GF-D8 (cell line): Measurements from ENCODE around the gene MAL.

Source experiments
- DNase-seq: peaks from one replicate; lab custom pipeline; 2025; lab: John Stamatoyannopoulos, UW

MAL gene

GRCh38 chr2:95048825-95049682 lies 23.5 kb downstream of the MAL start:
- DNase-seq, result no peak

- no peak for DNase-seq
These were observed 24.1 kb downstream of the MAL start for GRCh38 chr2:95049683-95049955.

DNA sequence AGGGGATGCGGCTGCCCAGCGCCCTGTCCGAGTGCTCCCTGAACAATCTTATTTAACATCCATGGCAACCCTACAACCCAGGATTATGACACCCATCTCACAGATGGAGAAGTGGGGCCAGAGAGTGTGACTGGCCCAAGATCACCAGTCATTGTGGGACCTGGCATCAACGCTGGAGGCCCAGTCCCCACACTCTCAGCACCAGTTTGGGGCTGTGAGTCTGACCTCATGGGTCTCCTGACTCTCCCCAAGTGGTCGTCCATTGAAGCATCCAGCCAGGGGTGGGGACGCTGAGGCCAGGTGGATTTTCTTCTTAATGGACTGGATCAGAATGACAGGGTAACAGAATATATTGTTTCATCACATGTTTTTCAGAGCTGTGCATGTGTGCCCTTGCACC lies 24.5 kb downstream of the MAL start:
- DNase-seq, result no peak

GRCh38 chr2:95050385-95051300 lies 25.1 kb downstream of the MAL start:
- DNase-seq, result no peak

DNA sequence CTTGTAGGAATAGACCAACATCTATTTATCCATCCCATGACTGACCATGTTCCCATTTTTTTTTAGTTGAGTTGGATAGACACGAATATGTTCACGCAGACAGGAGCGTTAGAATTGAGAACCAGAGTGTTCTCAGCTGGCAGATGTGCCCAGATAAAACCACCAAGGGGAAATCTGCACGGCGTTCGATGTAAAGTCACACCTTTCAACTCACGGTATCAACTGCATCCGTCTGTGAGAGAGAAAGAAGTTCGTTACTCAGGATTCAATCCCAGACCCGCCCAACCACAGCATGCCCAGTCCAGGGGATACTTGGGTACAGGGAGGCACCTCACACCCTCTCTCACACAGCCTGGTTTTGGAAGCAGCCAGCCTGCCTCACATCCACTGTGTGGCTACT lies 26.1 kb downstream of the MAL start:
- no peak for DNase-seq

- DNase-seq, result no peak
These were observed 26.8 kb downstream of the MAL start for GRCh38 chr2:95052307-95052706.

DNA sequence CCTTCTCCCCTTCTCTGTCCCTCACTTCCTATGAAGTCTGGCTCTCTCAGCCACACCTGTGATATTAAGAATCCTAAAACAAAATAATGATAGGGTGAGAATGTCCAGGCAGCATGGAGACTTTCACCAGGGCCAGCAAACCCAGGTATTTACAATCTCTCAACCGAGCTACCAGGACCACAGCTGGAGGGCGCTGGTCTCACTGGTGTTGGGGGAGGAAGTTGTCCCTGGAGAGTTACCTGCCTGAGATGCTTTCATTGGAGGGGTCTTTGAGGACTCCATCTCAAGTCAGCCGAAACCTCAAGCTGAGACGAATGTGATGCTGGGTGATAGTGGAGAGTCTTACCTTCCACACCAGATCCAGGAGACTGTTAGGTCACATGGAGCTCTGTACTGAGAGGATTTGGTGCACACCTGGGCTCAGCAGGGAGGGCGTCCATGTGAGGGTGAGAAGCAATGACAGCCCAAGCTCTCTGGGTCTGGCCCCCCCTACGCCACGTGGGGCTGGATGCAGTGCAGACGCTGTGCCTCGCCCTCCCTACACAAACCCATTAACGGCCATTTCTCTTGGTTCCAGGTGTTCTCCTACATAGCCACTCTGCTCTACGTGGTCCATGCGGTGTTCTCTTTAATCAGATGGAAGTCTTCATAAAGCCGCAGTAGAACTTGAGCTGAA lies 27.4 kb downstream of the MAL start:
- DNase-seq, result no peak

- DNase-seq, result no peak
These were observed 28.0 kb downstream of the MAL start for GRCh38 chr2:95053543-95053942.

GRCh38 chr2:95054016-95054415 lies 28.5 kb downstream of the MAL start:
- DNase-seq, result no peak

GRCh38 chr2:95055262-95055661 lies 29.8 kb downstream of the MAL start:
- no peak for DNase-seq

- no peak for DNase-seq
These were observed 30.5 kb downstream of the MAL start for GRCh38 chr2:95056044-95056443.

- DNase-seq, result no peak
These were observed 31.3 kb downstream of the MAL start for GRCh38 chr2:95056461-95057459.

DNA sequence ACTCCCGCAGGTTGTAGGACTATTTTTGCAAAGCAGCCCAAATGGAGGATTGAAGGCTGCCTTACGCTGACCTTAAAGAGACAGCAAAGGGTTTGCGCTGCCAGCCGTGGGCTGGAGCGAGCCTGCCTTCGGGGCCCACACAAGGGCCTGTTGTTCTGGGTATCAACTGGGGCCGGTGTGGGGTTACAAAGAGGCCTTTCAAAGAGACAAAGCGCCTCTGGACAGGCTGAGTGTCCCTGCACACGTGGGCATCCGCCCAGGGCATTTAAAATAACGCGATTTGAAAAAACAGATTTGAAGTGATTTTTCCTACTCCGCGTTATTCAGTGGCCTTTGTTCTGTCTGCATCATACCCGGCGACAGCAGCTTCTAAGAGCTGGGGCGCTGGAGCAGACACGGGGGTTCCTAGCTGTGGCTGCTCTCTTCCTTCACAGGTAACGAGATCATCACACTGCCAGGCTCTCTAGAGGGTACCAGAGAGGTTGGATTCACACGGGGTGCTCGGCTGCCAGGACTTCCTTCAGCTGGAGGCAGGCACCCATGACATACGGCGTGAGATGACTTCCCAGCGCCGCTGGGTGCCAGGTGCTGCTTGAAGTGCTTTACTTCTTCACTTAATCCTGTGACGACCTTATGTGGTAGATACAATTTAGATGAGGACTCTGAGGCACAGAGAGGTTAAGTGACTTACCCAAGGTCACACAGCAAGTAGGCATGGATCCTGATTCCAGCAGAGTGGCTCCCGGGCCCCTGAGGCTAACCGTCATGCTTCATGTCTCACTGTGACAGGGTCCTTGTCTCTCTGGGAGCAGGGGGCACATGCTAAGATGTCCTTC lies 32.2 kb downstream of the MAL start:
- DNase-seq, result no peak

DNA sequence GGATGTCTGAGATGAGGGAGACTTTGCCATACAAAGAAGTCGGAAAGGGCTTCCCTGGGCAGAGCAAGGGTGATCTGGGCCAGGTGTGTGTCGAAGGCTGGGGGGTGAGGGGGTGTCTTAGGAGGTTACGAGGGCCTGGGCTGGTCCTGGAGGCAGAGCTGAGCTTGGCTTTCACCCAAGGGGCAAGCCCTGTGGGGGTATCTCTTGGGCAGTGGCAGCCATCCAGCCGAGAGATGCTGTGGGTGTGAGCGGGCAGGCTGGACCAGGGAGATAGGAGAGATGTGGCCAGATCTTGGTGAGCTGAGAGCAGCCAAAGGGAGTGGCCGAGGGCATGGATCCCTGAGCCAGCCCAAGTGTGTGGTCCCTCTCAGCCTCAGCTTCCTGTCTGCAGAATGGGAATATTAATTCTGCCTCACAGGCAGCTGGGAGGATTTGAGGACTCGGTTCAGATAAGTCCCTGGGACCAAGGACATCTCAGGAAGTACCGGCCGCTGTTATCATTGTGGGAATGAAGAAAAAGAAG lies 33.0 kb downstream of the MAL start:
- no peak for DNase-seq

DNA sequence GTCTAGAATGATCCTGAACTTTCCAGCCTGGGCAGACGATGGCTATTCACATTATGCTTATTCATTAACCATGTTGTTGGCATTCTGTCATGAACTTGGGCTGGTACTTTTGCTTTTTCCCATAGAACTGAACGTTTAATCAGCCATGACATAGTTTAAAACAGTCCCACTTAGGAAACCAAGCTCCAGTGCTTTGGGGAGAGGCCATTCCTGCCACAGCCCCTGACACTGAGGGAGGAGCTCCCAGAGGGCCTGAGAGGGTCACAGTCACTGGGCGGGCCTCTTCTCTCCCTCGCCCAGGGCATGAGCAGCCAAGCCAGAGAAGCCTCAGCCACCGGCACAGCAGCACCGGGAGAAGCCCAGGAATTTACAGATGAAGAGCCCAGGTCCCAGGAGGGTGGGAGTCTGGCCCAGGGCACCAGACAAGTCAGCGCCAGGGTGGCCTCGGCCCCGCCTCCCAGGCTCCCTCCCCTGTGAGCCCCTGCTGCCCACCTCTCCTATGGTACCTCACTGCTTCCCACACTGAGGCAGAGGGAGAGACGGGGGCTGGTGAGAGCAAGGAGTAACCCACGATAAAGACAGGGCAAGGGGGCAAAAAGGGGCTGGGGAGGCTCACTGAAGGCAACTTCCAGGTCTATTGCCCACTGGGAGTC lies 33.6 kb downstream of the MAL start:
- DNase-seq, result no peak

- no peak for DNase-seq
These were observed 34.3 kb downstream of the MAL start for GRCh38 chr2:95059656-95060370.

- DNase-seq, result no peak
These were observed 35.1 kb downstream of the MAL start for GRCh38 chr2:95060446-95061118.

DNA sequence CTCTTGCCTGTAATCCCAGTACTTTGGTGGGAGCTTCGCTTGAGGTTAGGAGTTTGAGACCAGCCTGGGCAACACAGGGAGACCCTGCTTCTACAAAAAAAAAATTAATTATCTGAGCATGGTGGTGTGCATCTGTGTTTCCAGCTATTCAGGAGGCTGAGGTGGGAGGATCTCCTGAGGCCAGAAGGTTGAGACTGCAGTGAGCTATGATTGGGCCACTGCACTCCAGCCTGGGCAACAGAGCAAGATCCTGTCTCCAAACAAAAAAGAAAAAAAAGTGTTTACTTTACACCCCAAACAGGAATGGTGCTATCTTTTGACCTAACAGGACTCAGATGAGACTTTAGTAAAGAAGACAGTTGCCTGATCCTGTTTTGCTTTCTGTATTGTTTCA lies 35.6 kb downstream of the MAL start:
- no peak for DNase-seq
